H1 (cell line): ENCODE data around the gene NTRK2. TPM values are rescaled to one million over a fixed set of nuclear protein-coding genes. Genes with fewer than 3 reads are reported as not detected.

Experiments
- BRCA1 ChIP-seq: IDR thresholded peaks from 2 replicates; pipeline ENCODE4 v1.6.1; 2012; ENCODE audit warnings: low read depth, low read length, improper control_type of control experiment
- HDAC2 ChIP-seq, 2 experiments: fragments of 300-600 bp in 1 of 2; sonication (generic) in 1 of 2; IDR thresholded peaks; 2 replicates each; pipeline ENCODE4 v1.6.1; 2011 to 2012; ENCODE audit warnings: low read depth in 2 of 2, low read length in 2 of 2, mild to moderate bottlenecking in 2 of 2, moderate library complexity in 2 of 2, borderline replicate concordance in 1 of 2, inconsistent platforms in 1 of 2
- NRF1 ChIP-seq: IDR thresholded peaks from 2 replicates; pipeline ENCODE4 v1.6.1; 2011; ENCODE audit warnings: mild to moderate bottlenecking, low read depth, low read length, improper control_type of control experiment
- polyA plus RNA-seq, 7 experiments: library from polyadenylated mRNA; depleted of rRNA in 3 of 7; stranded (reverse) in 5 of 7; unstranded in 2 of 7; fragments of >200 nt in 5 of 7; fragments of 200-250 nt in 2 of 7; gene quantifications; 1 replicate in 5 of 7; 2 replicates in 1 of 7; 4 replicates in 1 of 7; pipeline versions ENCODE4 v1.2.1 to v1.2.3, GENCODE V29; 2011 to 2013; ENCODE audit warnings: missing spikeins in 2 of 7, mixed read lengths in 2 of 7
- total RNA-seq: library from RNA; stranded (reverse); fragmentation: NEBNext Ultra II Directional; extraction: Animal tissue kit (Norgen Biotek cat#: 25700); gene quantifications from 2 replicates; pipeline ENCODE4 v1.2.1, GENCODE V29; 2021

NTRK2 gene
- total and polyA plus RNA-seq, 2 of the 8 experiments (the other 6 are each of a cell fraction or from before 2014, with no cell fraction given), result 0.03 to 0.04 TPM

- TF ChIP-seq BRCA1 (no peak), HDAC2 (IDR thresholded peaks at IDR 0.05; ENCODE audit: borderline replicate concordance in 1 of 2, low read depth in 2 of 2, low read length in 2 of 2) (no peak), NRF1 (no peak)
These were observed 225.3 kb downstream of the NTRK2 start (continued) for GRCh38 chr9:84894859-84895258.
